HepG2 (cell line): ENCODE measurements around the gene KCNMB2. TPM values are rescaled to one million over a fixed set of nuclear protein-coding genes. Genes with fewer than 3 reads are reported as not detected.
"Not testable (repeated sequence)": the region's sequence is repeated elsewhere in the genome, so short reads cannot be mapped to it uniquely, and the experiment has no call there.

Experiments used
- ATAC-seq: fragments of 200-7000 bp; cut with Tn5 transposase; 3 replicates; pipeline ENCODE4 v1.9.1; 2020; ENCODE audit warnings: mild to moderate bottlenecking, moderate library complexity
- BruUV-seq: library from RNA; stranded (reverse); fragments of 400-500 nt; replicated peaks from 2 replicates; lab custom pipeline; 2021; lab: Mats Ljungman, UMichigan
- CTCF ChIA-PET: fragments of 300-600 bp; formaldehyde crosslinking; extraction: SDS; loops from one replicate; lab custom pipeline; 2021; ENCODE audit warnings: low total read pairs, inconsistent platforms, low intra/inter-chr PET ratio; lab: Yijun Ruan, JAX
- POLR2A ChIA-PET: fragments of 350-600 bp; sonication (Branson Sonifier 250); formaldehyde crosslinking; loops from one replicate; lab custom pipeline; 2020; ENCODE audit warnings: antibody characterized with exemption, inconsistent platforms; lab: Yijun Ruan, JAX
- DNase-seq: peaks from one replicate; pipeline ENCODE4 v3.0.0-alpha.2; 2015; ENCODE audit warnings: low spot score
- FAIRE-seq: peaks from 3 replicates; lab custom pipeline; 2011; peaks lifted over from hg19 to GRCh38; lab: Jason Lieb, UNC
- H2AFZ ChIP-seq: one replicate; pipeline ENCODE4 v1.6.1; 2011; ENCODE audit warnings: low read length, inconsistent platforms
- H3K27ac ChIP-seq: fragments of 300-600 bp; 3 replicates; pipeline ENCODE4 v1.8.0; 2011; ENCODE audit warnings: mixed run types, mild to moderate bottlenecking, mixed read lengths, low read length, inconsistent platforms; ENCODE audit not compliant: insufficient read depth; ENCODE audit errors: extremely low read length
- H3K27me3 ChIP-seq, 2 experiments: fragments of 200-600 bp in 1 of 2; 2 replicates in 1 of 2; 3 replicates in 1 of 2; pipeline versions ENCODE4 v1.6.0 to v1.8.0; 2011; ENCODE audit warnings: low read length in 2 of 2, mild to moderate bottlenecking in 2 of 2, moderate library complexity in 2 of 2, inconsistent platforms in 1 of 2; ENCODE audit not compliant: insufficient read depth in 2 of 2, control insufficient read depth in 1 of 2
- H3K36me3 ChIP-seq, 2 experiments: fragments of 200-600 bp in 1 of 2; replicated peaks in 1 of 2; 2 replicates in 1 of 2; 3 replicates in 1 of 2; pipeline versions ENCODE4 v1.5.1 to v1.8.0; 2011; ENCODE audit warnings: low read length in 2 of 2, inconsistent platforms in 1 of 2; ENCODE audit not compliant: insufficient read depth in 2 of 2, control insufficient read depth in 1 of 2
- H3K4me1 ChIP-seq: 2 replicates; pipeline ENCODE4 v1.5.1; 2012; ENCODE audit warnings: low read length, inconsistent platforms; ENCODE audit not compliant: insufficient read depth
- H3K4me2 ChIP-seq: 2 replicates; pipeline ENCODE4 v1.6.0; 2011; ENCODE audit warnings: low read depth, low read length, inconsistent platforms
- H3K4me3 ChIP-seq, 3 experiments: fragments of 200-600 bp in 1 of 3; sonication (generic), shearing (Covaris generic) in 1 of 3; replicated peaks in 1 of 3; 2 replicates each; pipeline ENCODE4 v1.5.1; 2011 to 2016; ENCODE audit warnings: low read length in 3 of 3, inconsistent platforms in 2 of 3, low read depth in 2 of 3, mild to moderate bottlenecking in 2 of 3, control low read depth in 1 of 3, mixed read lengths in 1 of 3; ENCODE audit not compliant: insufficient read depth in 1 of 3
- H3K79me2 ChIP-seq: one replicate; pipeline ENCODE4 v1.6.1; 2011; ENCODE audit warnings: low read length, inconsistent platforms; ENCODE audit not compliant: insufficient read depth
- H3K9ac ChIP-seq: 2 replicates; pipeline ENCODE4 v1.6.0; 2011; ENCODE audit warnings: mild to moderate bottlenecking, low read depth, low read length, inconsistent platforms; ENCODE audit not compliant: insufficient read depth
- H3K9me3 ChIP-seq: 2 replicates; pipeline ENCODE4 v1.5.1; 2012; ENCODE audit warnings: mild to moderate bottlenecking, low read length
- H4K20me1 ChIP-seq: 2 replicates; pipeline ENCODE4 v1.6.0; 2011; ENCODE audit warnings: inconsistent platforms, mild to moderate bottlenecking, low read length, moderate library complexity; ENCODE audit not compliant: insufficient read depth
- WGBS: methylation state at CpG from one replicate; pipeline ENCODE4 v1.1.6; 2017; ENCODE audit warnings: low lambda C conversion rate; 5-methylcytosine and 5-hydroxymethylcytosine counted together
- in situ Hi-C: cut with HindIII; loops from 2 replicates; pipeline ENCODE4 v1.10.0; 2017; ENCODE audit warnings: low pct_unique_long_range_greater_than_20kb; ENCODE audit not compliant: extremely low pct_ligation_motif_present
- intact Hi-C: fragments of 100-400 bp; cut with micrococcal nuclease; formaldehyde crosslinking; loops from one replicate; pipeline ENCODE4 v1.10.0; 2022; ENCODE audit not compliant: unreplicated experiment
- polyA plus RNA-seq, 8 experiments: library from polyadenylated mRNA; depleted of rRNA in 3 of 8; stranded (reverse) in 7 of 8; unstranded in 1 of 8; fragments of >200 nt; fragmentation: Illumina TruSeq in 4 of 8; extraction: Trizol in 4 of 8; gene quantifications; 2 replicates each; pipeline versions ENCODE4 v1.2.1 to v1.2.3, GENCODE V29; 2011 to 2016; ENCODE audit warnings: low read depth in 4 of 8, missing spikeins in 1 of 8, mixed read lengths in 1 of 8; ENCODE audit not compliant: insufficient read depth in 1 of 8
- total RNA-seq, 5 experiments: library from RNA; depleted of rRNA; stranded (reverse); fragments of >200 nt; fragmentation: Illumina TruSeq; extraction: Trizol; gene quantifications; 2 replicates each; pipeline ENCODE4 v1.2.3, GENCODE V29; 2016; ENCODE audit warnings: low read depth in 1 of 5
- TF ChIP-seq, protein P1 (sequence below): sonication (generic); IDR thresholded peaks from 2 replicates; pipeline ENCODE4 v1.6.1; 2016; ENCODE audit warnings: low read depth, borderline replicate concordance

KCNMB2 gene
- total and polyA plus RNA-seq, 2 of the 13 experiments (the other 11 are each of a cell fraction or from before 2014, with no cell fraction given), result not detected

DNA sequence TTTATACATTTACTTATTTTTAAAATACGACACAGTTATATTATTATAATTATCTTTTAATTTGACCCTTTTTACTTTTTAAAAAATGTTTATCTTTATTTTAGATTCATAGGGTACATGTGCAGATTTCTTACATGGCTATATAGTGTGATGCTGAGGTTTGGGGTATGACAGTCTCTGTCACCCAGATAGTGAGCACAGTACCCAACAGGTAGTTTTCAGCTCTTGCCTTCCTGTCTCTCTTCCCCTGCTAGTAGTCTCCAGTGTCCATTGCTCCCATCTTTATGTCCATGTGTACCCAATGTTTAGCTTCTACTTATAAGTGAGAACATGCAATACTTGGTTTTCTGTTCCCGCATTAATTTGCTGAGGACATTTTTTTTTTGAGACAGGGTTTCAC is 21.8 kb upstream of the KCNMB2 start:
- TF ChIP-seq, protein P1, sequence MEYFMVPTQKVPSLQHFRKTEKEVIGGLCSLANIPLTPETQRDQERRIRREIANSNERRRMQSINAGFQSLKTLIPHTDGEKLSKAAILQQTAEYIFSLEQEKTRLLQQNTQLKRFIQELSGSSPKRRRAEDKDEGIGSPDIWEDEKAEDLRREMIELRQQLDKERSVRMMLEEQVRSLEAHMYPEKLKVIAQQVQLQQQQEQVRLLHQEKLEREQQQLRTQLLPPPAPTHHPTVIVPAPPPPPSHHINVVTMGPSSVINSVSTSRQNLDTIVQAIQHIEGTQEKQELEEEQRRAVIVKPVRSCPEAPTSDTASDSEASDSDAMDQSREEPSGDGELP, result no peak
- Histone ChIP-seq H3K9ac (no peak overlapping the region), H2AFZ (no peak overlapping the region), H4K20me1 (no peaks in the 10 kb centered on the region), H3K4me2 (no peak overlapping the region), H3K4me1 (no peaks in the 10 kb centered on the region), H3K9me3 (no peaks in the 10 kb centered on the region), H3K79me2 (no peaks in the 10 kb centered on the region), H3K27me3 (no peaks in the 10 kb centered on the region), H3K36me3 (no peaks in the 10 kb centered on the region), H3K4me3 (no peak overlapping the region), H3K27ac (no peak overlapping the region)
- in situ Hi-C loops, result no loop called here
- FAIRE-seq (no peak), DNase-seq (no peak), ATAC-seq (no peak)
- POLR2A ChIA-PET, result no interaction called here
- intact Hi-C loops, result no loop called here
- BruUV-seq, result no TSS peak
- 29% methylated on average over 2 of the region's 2 CpGs for WGBS
- CTCF ChIA-PET, result no interaction called here

DNA sequence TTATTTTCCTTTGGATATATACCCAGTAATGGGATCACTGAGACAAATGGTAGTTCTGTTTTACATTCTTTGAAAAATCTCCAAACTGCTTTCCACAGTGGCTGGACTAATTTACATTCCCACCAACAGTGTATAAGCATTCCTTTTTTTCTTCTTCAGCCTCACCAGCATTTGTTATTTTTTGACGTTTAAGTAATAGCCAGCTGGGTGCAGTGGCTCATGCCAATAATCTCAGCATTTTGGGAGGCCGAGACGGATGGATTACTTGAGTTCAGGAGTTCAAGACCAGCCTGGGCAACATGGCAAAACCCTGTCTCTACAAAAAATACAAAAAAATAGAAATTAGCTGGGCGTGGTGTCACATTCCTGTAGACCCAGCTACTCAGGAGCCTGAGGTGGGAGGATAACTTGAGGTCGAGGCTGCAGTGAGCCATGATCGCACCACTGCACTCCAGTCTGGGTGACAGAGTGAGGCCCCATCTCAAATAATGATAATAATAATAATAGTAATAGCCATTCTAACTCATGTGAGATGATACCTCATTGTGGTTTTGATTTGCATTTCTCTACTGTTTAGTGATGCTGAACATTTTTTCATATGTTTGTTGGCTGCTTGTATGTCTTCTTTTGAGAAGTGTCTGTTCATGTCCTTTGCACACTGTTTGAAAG is 21.0 kb upstream of the KCNMB2 start:
- ATAC-seq, FAIRE-seq, BruUV-seq, H2AFZ ChIP-seq, H3K9ac ChIP-seq, H3K4me2 ChIP-seq, CTCF ChIA-PET, H3K27ac ChIP-seq, H3K27me3 ChIP-seq, POLR2A ChIA-PET, DNase-seq, H3K9me3 ChIP-seq, H3K4me3 ChIP-seq, intact Hi-C loops, H3K36me3 ChIP-seq, H3K79me2 ChIP-seq, H4K20me1 ChIP-seq, in situ Hi-C loops, H3K4me1 ChIP-seq: not testable (repeated sequence)
- WGBS, result 21% methylated on average over 6 of the region's 6 CpGs
